Inflammatory macrophage treated with lipopolysaccharide for 1 hour (primary cell): ENCODE results near the gene KRTAP5-9.
"Not testable (repeated sequence)": the region's sequence is repeated elsewhere in the genome, so short reads cannot be mapped to it uniquely, and the experiment has no call there.

ENCODE experiments used
- DNase-seq, 2 donors: peaks; one replicate each; pipeline ENCODE4 v3.0.0-alpha.2; 2020 to 2022

The KRTAP5-9 gene

DNA sequence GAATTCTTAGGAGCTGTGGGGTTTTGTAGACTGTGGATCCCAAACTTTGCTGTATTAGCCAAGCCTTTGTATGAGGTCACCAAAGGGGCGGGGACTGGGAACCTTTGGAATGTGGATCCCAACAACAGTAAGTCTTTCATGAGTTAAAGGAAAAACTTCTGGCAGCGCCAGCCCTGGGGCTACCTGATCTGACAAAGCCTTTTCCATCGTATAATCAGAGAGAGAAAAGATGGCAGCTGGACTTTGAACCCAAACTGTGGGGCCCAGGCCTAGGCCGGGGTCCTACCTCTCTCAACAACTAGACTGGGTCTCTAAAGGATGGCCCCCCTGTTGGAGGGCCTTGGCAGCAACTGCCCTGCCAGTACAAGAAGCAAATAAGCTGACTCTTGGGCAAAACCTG, 40.1 kb downstream of the KRTAP5-9 start:
- not testable (repeated sequence) for DNase-seq

GRCh38 chr11:71588822-71589545, 40.8 kb downstream of the KRTAP5-9 start:
- not testable (repeated sequence) for DNase-seq

DNA sequence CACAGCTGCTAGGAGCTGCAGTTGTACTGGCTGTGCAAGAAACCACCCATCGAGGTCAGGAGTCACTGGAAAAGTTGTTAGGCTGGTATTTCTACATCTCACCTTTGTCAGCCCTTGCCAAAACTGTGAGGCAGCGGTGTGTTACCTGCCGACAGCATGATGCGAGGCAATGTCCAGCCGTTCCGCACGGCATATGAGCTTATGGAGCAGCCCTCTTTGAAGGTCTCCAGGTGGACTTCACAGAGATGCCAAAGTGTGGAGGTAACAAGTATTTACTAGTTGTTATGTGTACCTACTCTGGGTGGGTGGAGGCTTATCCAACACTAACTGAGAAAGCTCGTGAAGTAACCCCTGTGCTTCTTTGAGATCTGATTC, 41.3 kb downstream of the KRTAP5-9 start:
- not testable (repeated sequence) for DNase-seq
